GM10266 (cell line): ENCODE results near the gene PRICKLE1.

Source experiments
- DNase-seq: peaks from one replicate; pipeline ENCODE4 v3.0.0; 2012; ENCODE audit errors: extremely low spot score
- CTCF ChIP-seq: IDR thresholded peaks from 2 replicates; pipeline ENCODE4 v1.5.1; 2012; ENCODE audit warnings: mild to moderate bottlenecking, low read depth; ENCODE audit not compliant: control insufficient read depth, insufficient read depth; ENCODE audit errors: missing control alignments

PRICKLE1 gene

GRCh38 chr12:42608196-42608825 is 18.8 kb upstream of the PRICKLE1 start:
- no peak for DNase-seq
- TF ChIP-seq CTCF: no peak

GRCh38 chr12:42607584-42608058 is 18.1 kb upstream of the PRICKLE1 start:
- DNase-seq: no peak
- no peak for TF ChIP-seq CTCF

- no peak for DNase-seq
- TF ChIP-seq CTCF: no peak
Measured at GRCh38 chr12:42606471-42606870, 16.9 kb upstream of the PRICKLE1 start.

- TF ChIP-seq CTCF: no peak
- DNase-seq: no peak
Measured at GRCh38 chr12:42605685-42606084, 16.1 kb upstream of the PRICKLE1 start.

- no peak for DNase-seq
- TF ChIP-seq CTCF: no peak
Measured at GRCh38 chr12:42603246-42603990, 13.9 kb upstream of the PRICKLE1 start.

- no peak for DNase-seq
- TF ChIP-seq CTCF: no peak
Measured at GRCh38 chr12:42593874-42594273, 4.3 kb upstream of the PRICKLE1 start.

GRCh38 chr12:42590330-42590934 is 886 bp upstream of the PRICKLE1 start:
- no peak for DNase-seq

More at GRCh38 chr12:42590330-42590934, 886 bp upstream of the PRICKLE1 start:
- TF ChIP-seq CTCF: no peak
